Lung (tissue), 12 donors: Measurements from ENCODE around the gene WAS. TPM values are rescaled to one million over a fixed set of nuclear protein-coding genes. Genes with fewer than 3 reads are reported as not detected.

Experiments used
- ATAC-seq: fragments of 200-7000 bp; cut with Tn5 transposase; one replicate; pipeline ENCODE4 v1.9.1; 2020; ENCODE audit warnings: moderate number of reproducible peaks; ENCODE audit not compliant: insufficient read depth, low FRiP score
- DNase-seq, 3 donors: peaks; one replicate each; pipeline ENCODE4 v3.0.0-alpha.2; 2013 to 2017
- H3K27ac ChIP-seq, 2 donors: one replicate each; pipeline ENCODE4 v1.5.1; 2013; ENCODE audit warnings: mild to moderate bottlenecking in 2 of 2, moderate library complexity in 2 of 2, control low read depth in 1 of 2, inconsistent platforms in 1 of 2, low read depth in 1 of 2, low read length in 1 of 2
- H3K27me3 ChIP-seq, 3 donors: one replicate each; pipeline ENCODE4 v1.5.1; 2013; ENCODE audit warnings: low read length in 2 of 3; ENCODE audit not compliant: control insufficient read depth in 3 of 3, insufficient read depth in 3 of 3
- H3K36me3 ChIP-seq, 4 donors: one replicate each; pipeline ENCODE4 v1.5.1; 2013; ENCODE audit warnings: low read length in 4 of 4, mild to moderate bottlenecking in 1 of 4, moderate library complexity in 1 of 4; ENCODE audit not compliant: control insufficient read depth in 4 of 4, insufficient read depth in 4 of 4
- H3K4me1 ChIP-seq, 5 donors: one replicate each; pipeline ENCODE4 v1.5.1; 2013; ENCODE audit warnings: low read length in 5 of 5, mild to moderate bottlenecking in 2 of 5, moderate library complexity in 1 of 5; ENCODE audit not compliant: control insufficient read depth in 5 of 5, insufficient read depth in 5 of 5
- H3K4me3 ChIP-seq: one replicate; pipeline ENCODE4 v1.5.1; 2013; ENCODE audit warnings: mild to moderate bottlenecking, control low read depth, moderate library complexity
- H3K9ac ChIP-seq, 2 donors: one replicate each; pipeline ENCODE4 v1.5.1; 2013; ENCODE audit warnings: low read length in 2 of 2, control low read depth in 1 of 2; ENCODE audit not compliant: insufficient read depth in 1 of 2
- H3K9me3 ChIP-seq, 4 donors: one replicate each; pipeline ENCODE4 v1.5.1; 2013; ENCODE audit warnings: low read length in 3 of 4, mild to moderate bottlenecking in 1 of 4, moderate library complexity in 1 of 4; ENCODE audit not compliant: control insufficient read depth in 4 of 4, insufficient read depth in 3 of 4
- CTCF ChIP-seq: IDR thresholded peaks from 2 replicates; pipeline ENCODE4 v1.5.1; 2012; ENCODE audit warnings: mild to moderate bottlenecking; ENCODE audit errors: control extremely low read depth, extremely low read depth
- WGBS, 2 donors: extraction: QIAGEN DNeasy Blood & Tissue Kit; methylation state at CpG; one replicate each; pipeline ENCODE4 v1.1.7; 2013; 5-methylcytosine and 5-hydroxymethylcytosine counted together
- polyA plus RNA-seq, 2 donors: library from polyadenylated mRNA; stranded (reverse); fragments of 200-250 nt; gene quantifications; one replicate each; pipeline ENCODE4 v1.2.1, GENCODE V29; 2013
- total RNA-seq, 2 donors: library from RNA; depleted of rRNA in 1 of 2; stranded (reverse); fragments of >200 nt in 1 of 2; gene quantifications; one replicate each; pipeline ENCODE4 v1.2.1, GENCODE V29; 2014 to 2021
- donor health status: control.
- donor health status: control.
- donor health status: Bipolar disorder and iron deficiency.
- donor health status: healthy.
- donor health status: DM: yes; HTN: yes; CAD: no.

Gene WAS
- total and polyA plus RNA-seq, 4 donors, result 8.1 to 61.5 (median 26.0) TPM

- TF ChIP-seq CTCF, result no peak
- 51 to 78% methylated on average over 4 of the region's 4 CpGs for WGBS, 2 donors
- H3K4me1 ChIP-seq, result no peaks in the 10 kb centered on the region
- DNase-seq (no peak), ATAC-seq (no peak)
- no peak overlapping the region for H3K9ac ChIP-seq
- no peaks in the 10 kb centered on the region for H3K27me3 ChIP-seq
- H3K27ac ChIP-seq, result no peak overlapping the region
- peaks cover 0 to 6% (median 0%) of the 10 kb centered on the region in 4 donors for H3K9me3 ChIP-seq
- peaks cover 6 to 20% (median 9%) of the 10 kb centered on the region in 4 donors for H3K36me3 ChIP-seq
- no peak overlapping the region for H3K4me3 ChIP-seq
Observed at GRCh38 chrX:48703642-48704481, 20.3 kb downstream of the WAS start.

- Histone ChIP-seq H3K36me3 (peaks cover 0 to 13% (median 2%) of the 10 kb centered on the region in 4 donors), H3K27ac (no peak overlapping the region), H3K27me3 (no peaks in the 10 kb centered on the region), H3K4me3 (no peak overlapping the region), H3K9ac (no peak overlapping the region), H3K9me3 (peaks cover 0 to 8% (median 0%) of the 10 kb centered on the region in 4 donors), H3K4me1 (no peaks in the 10 kb centered on the region)
- TF ChIP-seq CTCF, result no peak
- no peak for ATAC-seq
- no peak for DNase-seq
- 84 to 96% methylated on average over 5 to 12 of the region's 12 CpGs for WGBS, 2 donors
Observed at GRCh38 chrX:48705871-48706270, 22.3 kb downstream of the WAS start.

- ATAC-seq (no peak), DNase-seq (no peak)
- WGBS, 2 donors, result 90 to 98% methylated on average over 7 of the region's 7 CpGs
- Histone ChIP-seq H3K9me3 (peaks cover 0 to 8% (median 0%) of the 10 kb centered on the region in 4 donors), H3K4me3 (no peak overlapping the region), H3K9ac (no peak overlapping the region), H3K4me1 (no peaks in the 10 kb centered on the region), H3K36me3 (peaks cover 0 to 9% (median 0%) of the 10 kb centered on the region in 4 donors), H3K27me3 (peaks cover 0 to 2% (median 0%) of the 10 kb centered on the region in 3 donors), H3K27ac (no peak overlapping the region)
- no peak for TF ChIP-seq CTCF
Observed at GRCh38 chrX:48709522-48710112, 26.0 kb downstream of the WAS start.
